ENCODE results near the gene ABI2.
A peak's percentile ranks its signal among the peaks of the same experiment; 100 is the strongest.

Gene ABI2

GRCh38 chr2:203383038-203383437, 54.8 kb downstream of the ABI2 start:
- TF ChIP-seq TCF12 (IDR thresholded peaks at IDR 0.05; ENCODE audit: low read depth) (no peak), EGR1 (IDR thresholded peaks at IDR 0.05) (no peak), TEAD4 (IDR thresholded peaks at IDR 0.05) (no peak), FOXM1 (IDR thresholded peaks at IDR 0.05; ENCODE audit: borderline replicate concordance, low read depth) (no peak), EP300 (IDR thresholded peaks at IDR 0.05; ENCODE audit: borderline replicate concordance) (no peak), CREB1 (IDR thresholded peaks at IDR 0.05; ENCODE audit: low read depth) (no peak), NFIC (IDR thresholded peaks at IDR 0.05) (no peak), ZBTB7A (IDR thresholded peaks at IDR 0.05; ENCODE audit: low read depth) (no peak), CEBPB (IDR thresholded peaks at IDR 0.05) (no peak), RAD21 (IDR thresholded peaks at IDR 0.05; ENCODE audit: low read depth) (no peak), TAF1 (IDR thresholded peaks at IDR 0.05; ENCODE audit: low read depth) (no peak), MAX (IDR thresholded peaks at IDR 0.05) (no peak), YY1 (IDR thresholded peaks at IDR 0.05; ENCODE audit: low read depth) (no peak)
- TF ChIP-seq, protein P1, sequence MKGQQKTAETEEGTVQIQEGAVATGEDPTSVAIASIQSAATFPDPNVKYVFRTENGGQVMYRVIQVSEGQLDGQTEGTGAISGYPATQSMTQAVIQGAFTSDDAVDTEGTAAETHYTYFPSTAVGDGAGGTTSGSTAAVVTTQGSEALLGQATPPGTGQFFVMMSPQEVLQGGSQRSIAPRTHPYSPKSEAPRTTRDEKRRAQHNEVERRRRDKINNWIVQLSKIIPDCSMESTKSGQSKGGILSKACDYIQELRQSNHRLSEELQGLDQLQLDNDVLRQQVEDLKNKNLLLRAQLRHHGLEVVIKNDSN (IDR thresholded peaks at IDR 0.05): no peak
- TF ChIP-seq, protein P2, sequence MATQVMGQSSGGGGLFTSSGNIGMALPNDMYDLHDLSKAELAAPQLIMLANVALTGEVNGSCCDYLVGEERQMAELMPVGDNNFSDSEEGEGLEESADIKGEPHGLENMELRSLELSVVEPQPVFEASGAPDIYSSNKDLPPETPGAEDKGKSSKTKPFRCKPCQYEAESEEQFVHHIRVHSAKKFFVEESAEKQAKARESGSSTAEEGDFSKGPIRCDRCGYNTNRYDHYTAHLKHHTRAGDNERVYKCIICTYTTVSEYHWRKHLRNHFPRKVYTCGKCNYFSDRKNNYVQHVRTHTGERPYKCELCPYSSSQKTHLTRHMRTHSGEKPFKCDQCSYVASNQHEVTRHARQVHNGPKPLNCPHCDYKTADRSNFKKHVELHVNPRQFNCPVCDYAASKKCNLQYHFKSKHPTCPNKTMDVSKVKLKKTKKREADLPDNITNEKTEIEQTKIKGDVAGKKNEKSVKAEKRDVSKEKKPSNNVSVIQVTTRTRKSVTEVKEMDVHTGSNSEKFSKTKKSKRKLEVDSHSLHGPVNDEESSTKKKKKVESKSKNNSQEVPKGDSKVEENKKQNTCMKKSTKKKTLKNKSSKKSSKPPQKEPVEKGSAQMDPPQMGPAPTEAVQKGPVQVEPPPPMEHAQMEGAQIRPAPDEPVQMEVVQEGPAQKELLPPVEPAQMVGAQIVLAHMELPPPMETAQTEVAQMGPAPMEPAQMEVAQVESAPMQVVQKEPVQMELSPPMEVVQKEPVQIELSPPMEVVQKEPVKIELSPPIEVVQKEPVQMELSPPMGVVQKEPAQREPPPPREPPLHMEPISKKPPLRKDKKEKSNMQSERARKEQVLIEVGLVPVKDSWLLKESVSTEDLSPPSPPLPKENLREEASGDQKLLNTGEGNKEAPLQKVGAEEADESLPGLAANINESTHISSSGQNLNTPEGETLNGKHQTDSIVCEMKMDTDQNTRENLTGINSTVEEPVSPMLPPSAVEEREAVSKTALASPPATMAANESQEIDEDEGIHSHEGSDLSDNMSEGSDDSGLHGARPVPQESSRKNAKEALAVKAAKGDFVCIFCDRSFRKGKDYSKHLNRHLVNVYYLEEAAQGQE (IDR thresholded peaks at IDR 0.05; ENCODE audit: low read depth): no peak

DNA sequence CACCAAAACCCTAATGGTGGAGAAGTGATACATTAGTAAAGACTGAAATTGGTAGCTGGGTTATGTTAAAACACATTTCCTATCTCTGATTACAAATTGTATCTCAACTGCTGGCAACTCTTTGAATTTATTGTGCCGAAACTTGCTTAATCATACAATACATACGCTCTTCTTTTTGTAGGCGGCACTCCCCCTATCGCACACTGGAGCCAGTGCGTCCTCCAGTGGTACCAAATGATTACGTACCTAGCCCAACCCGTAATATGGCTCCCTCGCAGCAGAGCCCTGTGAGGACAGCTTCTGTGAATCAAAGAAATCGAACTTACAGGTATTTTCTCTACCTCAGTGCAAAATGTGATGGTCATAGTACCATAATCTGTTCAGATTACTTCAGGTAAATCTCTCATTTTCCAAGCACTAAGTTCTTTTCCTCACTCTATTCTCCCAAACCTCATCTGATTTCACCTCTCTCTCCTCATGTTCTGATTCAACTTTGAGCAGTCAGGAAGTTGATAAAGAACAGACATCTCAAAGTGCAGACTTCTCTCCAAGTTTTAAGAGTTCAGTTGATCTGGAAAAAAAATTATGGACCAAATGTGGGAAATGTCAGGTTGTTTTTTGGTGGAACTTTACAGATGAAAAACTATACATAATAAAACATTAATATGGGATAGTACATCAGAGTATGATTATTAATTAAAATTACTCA, 66.5 kb downstream of the ABI2 start:
- TF ChIP-seq EGR1 (IDR thresholded peaks at IDR 0.05): no peak
- TF ChIP-seq RAD21 (IDR thresholded peaks at IDR 0.05; ENCODE audit: low read depth): peak; percentile 42

- no peak for TF ChIP-seq EP300 (IDR thresholded peaks at IDR 0.05; ENCODE audit: borderline replicate concordance)
- TF ChIP-seq RAD21 (IDR thresholded peaks at IDR 0.05; ENCODE audit: low read depth): no peak
- TF ChIP-seq EGR1 (IDR thresholded peaks at IDR 0.05): no peak
- no peak for TF ChIP-seq MAX (IDR thresholded peaks at IDR 0.05)
- no peak for TF ChIP-seq YY1 (IDR thresholded peaks at IDR 0.05; ENCODE audit: low read depth)
- TF ChIP-seq CREB1 (IDR thresholded peaks at IDR 0.05; ENCODE audit: low read depth): no peak
- TF ChIP-seq CEBPB (IDR thresholded peaks at IDR 0.05): no peak
- TF ChIP-seq TEAD4 (IDR thresholded peaks at IDR 0.05): no peak
- no peak for TF ChIP-seq TAF1 (IDR thresholded peaks at IDR 0.05; ENCODE audit: low read depth)
- TF ChIP-seq, protein P1 (IDR thresholded peaks at IDR 0.05): no peak
- TF ChIP-seq NFIC (IDR thresholded peaks at IDR 0.05): no peak
- no peak for TF ChIP-seq FOXM1 (IDR thresholded peaks at IDR 0.05; ENCODE audit: borderline replicate concordance, low read depth)
- TF ChIP-seq, protein P2 (IDR thresholded peaks at IDR 0.05; ENCODE audit: low read depth): no peak
- TF ChIP-seq TCF12 (IDR thresholded peaks at IDR 0.05; ENCODE audit: low read depth): no peak
- TF ChIP-seq ZBTB7A (IDR thresholded peaks at IDR 0.05; ENCODE audit: low read depth): no peak
Observed at GRCh38 chr2:203395858-203396257, 67.7 kb downstream of the ABI2 start.

DNA sequence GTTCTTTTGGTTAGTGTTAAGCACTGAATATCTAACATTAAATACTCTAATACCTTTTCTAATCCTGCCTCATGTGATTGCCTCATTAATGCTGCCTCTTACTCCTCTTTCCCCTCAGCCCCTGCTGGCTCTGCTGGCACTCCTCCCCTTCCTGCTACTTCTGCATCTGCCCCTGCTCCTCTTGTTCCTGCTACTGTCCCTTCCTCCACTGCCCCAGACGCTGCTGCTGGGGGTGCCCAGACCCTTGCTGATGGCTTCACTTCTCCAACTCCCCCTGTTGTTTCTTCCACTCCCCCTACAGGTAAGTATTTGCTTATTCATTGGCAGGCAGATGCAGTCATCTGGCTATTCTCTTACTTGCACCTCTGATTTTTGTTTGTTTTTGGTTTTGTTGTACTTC, 68.5 kb downstream of the ABI2 start:
- TF ChIP-seq TEAD4 (IDR thresholded peaks at IDR 0.05): peak; percentile 43; the same call in 1 of the 2 replicates
- TF ChIP-seq EGR1 (IDR thresholded peaks at IDR 0.05): no peak
- TF ChIP-seq YY1 (IDR thresholded peaks at IDR 0.05; ENCODE audit: low read depth): no peak
- peak; percentile 11; the same call in 1 of the 2 replicates for TF ChIP-seq RAD21 (IDR thresholded peaks at IDR 0.05; ENCODE audit: low read depth)
- no peak for TF ChIP-seq FOXM1 (IDR thresholded peaks at IDR 0.05; ENCODE audit: borderline replicate concordance, low read depth)
- no peak for TF ChIP-seq ZBTB7A (IDR thresholded peaks at IDR 0.05; ENCODE audit: low read depth)
- no peak for TF ChIP-seq TAF1 (IDR thresholded peaks at IDR 0.05; ENCODE audit: low read depth)
- TF ChIP-seq CREB1 (IDR thresholded peaks at IDR 0.05; ENCODE audit: low read depth): no peak
- TF ChIP-seq NFIC (IDR thresholded peaks at IDR 0.05): no peak
- no peak for TF ChIP-seq EP300 (IDR thresholded peaks at IDR 0.05; ENCODE audit: borderline replicate concordance)

- TF ChIP-seq, protein P2 (IDR thresholded peaks at IDR 0.05; ENCODE audit: low read depth): no peak
- no peak for TF ChIP-seq TAF1 (IDR thresholded peaks at IDR 0.05; ENCODE audit: low read depth)
- TF ChIP-seq CEBPB (IDR thresholded peaks at IDR 0.05): no peak
Observed at GRCh38 chr2:203399031-203399430, 70.8 kb downstream of the ABI2 start.

Measured in Ishikawa (cell line).